GM19023 (cell line): ENCODE results near the gene CHRNA7.
"Not testable (repeated sequence)": the region's sequence is repeated elsewhere in the genome, so short reads cannot be mapped to it uniquely, and the experiment has no call there.

ENCODE experiments used
- ATAC-seq: cut with Tn5 transposase; IDR thresholded peaks from one replicate; pipeline ENCODE4 v1.9.1; 2021; ENCODE audit warnings: mild to moderate bottlenecking, moderate library complexity; ENCODE audit not compliant: unreplicated experiment

Gene CHRNA7

DNA sequence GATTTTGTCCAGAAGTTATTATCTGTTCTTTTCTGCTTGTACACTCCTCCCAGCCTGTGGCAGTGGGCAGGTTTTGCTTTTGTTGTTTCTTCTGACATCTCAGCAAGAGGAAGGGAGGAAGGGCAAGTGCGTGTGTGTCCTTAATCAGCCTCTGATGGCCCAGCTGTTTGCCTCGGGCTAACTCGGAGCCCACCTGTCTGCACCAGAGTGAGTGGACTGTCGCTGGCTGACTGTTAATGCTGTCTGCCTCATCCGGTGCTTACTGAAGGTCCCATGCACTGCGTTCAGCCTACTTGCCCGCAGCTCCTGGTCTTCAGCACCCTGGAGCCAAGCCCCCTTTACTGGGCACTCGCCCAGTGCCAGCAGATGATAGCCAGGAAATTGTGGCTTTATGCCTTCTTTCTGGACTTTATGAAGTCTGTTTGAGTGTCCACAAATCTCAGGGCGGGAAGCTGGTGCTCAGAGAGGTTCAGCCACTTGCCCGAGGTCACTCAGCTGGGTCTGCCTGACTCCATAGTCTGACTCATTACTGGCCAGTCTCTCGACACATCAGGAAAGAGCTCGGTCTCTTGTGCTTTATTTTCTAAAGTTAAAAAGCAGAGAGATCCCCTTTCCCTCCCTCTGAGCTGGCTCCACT lies 89.5 kb downstream of the CHRNA7 start:
- ATAC-seq = no peak

DNA sequence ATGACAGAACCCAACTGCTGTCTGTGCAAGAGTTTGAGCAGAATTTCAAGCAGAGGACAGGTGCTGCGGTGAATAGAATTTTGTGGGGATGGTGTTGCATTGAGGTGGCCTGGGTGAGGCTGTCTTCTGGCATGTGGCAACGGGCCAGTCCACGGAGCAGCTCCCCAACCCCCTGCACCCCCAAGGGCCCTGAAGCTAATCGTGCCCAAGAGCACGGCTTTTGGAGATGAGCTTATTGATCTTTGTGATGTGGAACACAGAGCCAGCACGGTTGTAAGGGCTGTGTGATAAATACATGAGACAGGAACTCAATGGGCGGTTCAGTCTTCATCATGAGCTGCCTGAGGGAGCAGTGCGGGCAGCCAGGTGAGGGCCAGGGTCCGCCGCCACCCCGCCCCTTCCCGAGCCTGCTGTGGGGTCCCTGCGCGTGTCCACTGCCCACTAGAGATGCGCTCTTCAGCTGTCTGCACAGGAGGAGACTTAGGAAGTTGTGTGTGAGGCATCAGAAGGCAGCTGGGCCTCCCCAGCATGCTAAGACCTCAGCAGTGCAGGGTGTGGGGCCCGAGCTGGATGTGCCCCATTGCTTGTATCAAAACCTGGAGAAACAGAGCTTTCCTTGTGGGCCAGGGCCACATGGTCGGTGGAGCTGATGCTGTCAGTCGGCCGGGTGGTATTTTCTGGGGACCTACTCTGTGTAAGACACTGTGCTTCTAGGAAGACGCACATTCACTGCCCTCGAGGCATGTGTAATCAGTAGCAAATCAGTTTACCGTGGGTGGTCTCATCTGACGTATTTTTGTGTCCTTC lies 90.5 kb downstream of the CHRNA7 start:
- ATAC-seq = no peak

DNA sequence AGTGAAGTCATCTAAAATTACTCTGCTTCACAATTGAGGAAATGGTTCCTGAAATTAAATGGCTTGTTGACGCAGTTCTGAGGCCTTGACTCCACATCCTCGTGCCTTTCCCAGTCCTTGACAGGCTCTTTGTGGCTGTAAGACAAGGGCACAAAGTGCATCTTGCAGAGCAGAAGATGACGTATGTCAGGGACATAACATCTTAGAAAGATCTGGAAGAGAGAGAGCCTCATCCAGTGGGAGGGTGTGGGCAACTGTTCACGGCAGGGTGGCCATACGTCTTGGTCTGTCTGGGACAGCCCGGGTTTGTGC lies 91.0 kb downstream of the CHRNA7 start:
- no peak for ATAC-seq

DNA sequence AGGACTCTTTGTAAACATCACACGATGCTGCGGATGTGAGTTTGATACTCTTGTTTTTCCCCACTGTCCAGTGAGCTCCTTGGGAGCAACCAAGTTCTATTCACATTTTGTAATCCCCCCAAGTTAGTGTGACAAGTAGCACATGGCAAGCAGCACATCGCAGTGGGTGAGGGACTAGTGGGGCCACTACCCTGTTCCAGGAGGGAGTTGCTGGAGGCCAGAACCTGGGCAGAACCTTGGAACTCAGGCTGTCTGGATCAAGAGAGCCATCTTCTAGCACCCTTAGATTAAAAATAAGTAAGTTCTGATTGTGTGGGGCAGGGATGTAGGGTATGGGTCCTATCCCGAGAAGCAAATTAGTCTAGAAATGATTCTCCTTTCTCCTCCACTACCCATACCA lies 91.7 kb downstream of the CHRNA7 start:
- ATAC-seq = no peak

DNA sequence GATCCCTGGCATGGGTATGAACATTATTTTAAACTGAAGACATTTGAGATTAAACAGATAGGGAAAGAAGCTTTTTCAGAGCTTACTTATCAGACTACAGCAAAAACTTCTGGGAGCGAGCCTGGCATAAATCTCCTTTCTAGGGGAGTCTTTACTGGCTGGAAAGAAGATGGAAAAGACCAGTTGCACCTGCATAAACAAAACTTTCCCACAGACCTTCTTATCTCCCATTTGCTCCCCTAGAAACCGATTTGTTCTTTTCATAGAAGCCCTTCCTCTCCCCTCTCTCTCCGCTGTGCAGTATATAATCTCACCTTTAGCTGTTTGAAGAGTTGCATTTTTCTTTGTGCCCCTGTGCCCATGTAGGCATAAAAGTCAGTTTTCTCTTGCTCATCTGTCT lies 93.2 kb downstream of the CHRNA7 start:
- no peak for ATAC-seq

DNA sequence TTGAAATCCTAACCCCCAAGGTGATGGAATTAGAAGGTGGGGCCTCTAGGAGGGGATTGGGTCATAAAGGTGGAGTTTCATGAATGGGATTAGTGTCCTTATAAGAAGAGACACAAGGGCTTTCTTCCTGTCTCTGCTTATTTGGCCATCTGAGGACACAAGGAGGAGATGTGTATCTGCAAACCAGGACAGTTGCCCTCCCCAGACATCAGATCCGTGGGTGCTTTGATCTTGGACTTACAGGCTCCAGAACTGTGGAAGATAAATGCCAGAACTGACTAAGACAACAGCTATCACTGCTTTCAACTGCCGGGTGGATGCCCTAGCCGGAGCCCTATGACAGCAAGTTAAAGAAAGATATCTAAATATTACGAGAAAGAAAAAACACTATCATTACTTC lies 94.4 kb downstream of the CHRNA7 start:
- ATAC-seq = no peak

DNA sequence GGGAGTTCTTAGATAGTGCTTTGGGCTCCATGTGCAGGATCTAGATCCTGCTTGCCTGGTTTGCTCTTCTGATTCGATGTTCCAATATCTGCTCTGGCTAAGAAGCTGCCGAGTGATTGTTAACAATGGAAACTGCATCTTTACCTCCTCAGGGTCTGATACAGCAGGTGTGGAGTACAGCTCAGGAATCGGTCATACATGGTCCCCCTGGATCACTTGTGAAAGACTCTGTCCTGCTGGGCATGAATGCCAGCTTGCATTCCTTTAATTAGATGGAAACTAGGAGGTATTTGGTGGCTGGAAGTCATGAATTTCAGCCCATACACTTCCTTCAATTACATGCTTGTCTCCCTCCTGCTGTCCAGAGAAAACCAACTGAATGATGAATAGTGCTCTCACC lies 95.3 kb downstream of the CHRNA7 start:
- ATAC-seq = no peak

DNA sequence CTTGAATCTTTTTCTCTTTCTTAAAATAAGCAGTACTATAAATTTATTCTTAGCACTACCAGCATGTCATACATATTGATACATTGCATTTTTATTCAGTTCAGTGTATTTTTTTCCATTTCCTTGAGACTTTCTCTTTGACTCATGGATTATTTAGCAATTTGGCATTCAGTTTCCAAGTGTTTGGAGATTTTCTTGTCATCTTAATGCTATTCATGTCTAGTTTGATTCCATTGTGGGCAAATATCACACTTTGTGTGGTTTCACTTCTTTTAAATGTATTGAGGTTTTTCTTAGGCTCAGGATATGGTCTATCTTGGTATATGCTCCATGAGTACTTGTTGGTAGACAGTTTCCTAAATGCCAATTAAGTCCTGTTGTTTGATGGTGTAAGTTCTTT lies 99.5 kb downstream of the CHRNA7 start:
- no peak for ATAC-seq

DNA sequence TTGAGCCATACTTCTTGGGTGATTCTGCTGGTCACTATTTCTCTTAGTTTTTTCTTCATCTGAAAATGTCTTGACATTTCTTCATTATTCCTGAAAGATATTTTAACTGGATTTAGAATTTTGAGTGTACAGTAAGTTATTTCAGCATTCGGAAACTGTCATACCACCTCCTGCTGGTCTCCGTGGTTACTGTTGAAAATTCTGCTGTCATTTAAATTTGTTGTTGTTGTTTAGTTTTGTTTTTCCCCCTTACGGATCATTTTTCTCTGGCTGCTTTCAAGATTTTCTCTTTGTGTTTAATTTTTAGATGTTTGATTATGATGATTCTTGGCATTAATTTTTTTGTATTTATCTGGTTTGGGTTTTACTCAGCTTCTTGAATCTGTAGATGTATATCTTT lies 100.5 kb downstream of the CHRNA7 start:
- ATAC-seq = no peak

DNA sequence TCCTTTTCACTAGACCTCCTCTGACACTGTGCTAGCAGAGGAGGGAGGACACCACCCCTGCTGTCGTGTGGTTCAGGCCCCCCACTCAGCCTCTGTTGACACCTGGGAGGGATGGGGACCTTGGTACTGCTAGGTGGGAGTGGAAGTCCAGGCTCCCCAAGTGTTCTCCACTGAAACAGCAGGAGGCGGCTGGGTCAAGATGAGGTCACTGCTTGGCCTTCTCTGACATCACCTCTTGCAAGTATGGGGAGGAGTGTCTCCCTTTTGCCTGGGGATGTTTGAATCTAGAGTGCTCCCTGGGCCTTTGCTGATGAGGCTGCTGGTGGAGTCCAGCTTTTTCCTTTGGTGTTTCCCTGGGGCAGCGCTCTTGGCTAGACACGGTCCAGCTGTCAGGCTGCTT lies 101.5 kb downstream of the CHRNA7 start:
- ATAC-seq = no peak

DNA sequence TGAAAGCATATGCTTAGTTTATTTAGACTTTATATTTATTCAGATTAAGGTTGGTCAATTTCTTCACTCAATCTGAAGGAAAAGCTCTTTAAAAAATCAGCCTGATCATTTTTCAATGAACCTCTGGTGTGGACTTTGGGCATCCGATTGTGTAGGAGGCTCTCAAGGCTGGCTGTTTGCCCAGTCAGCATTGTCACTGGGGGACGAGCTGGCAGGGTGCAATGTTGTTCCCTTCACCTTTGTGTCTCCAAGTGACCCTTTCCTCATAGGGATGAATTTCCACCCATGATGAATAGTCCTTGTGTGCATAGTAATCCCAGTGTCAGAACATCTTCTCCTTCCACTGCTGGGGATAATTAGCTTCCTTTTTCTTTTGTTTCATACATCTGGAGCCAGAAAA lies 102.5 kb downstream of the CHRNA7 start:
- ATAC-seq = no peak

DNA sequence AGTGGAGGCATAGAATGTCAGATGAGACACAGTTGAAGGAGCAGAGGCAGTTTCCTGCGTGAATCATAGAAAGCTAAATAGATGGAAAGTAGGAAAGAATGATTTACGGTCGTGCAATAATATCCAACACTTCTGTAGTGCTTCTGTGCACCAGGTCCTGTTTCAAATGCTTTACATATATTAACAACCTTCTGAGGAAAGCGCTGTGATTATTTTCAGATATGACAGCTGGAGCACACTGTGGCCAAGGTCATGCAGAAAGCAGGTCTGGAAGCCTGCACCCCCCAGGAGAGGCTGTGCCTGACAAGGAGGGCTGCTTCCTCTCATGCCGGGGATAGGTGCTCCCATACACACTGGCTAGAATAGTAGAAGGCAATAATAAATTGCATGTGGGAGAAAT lies 104.5 kb downstream of the CHRNA7 start:
- no peak for ATAC-seq

DNA sequence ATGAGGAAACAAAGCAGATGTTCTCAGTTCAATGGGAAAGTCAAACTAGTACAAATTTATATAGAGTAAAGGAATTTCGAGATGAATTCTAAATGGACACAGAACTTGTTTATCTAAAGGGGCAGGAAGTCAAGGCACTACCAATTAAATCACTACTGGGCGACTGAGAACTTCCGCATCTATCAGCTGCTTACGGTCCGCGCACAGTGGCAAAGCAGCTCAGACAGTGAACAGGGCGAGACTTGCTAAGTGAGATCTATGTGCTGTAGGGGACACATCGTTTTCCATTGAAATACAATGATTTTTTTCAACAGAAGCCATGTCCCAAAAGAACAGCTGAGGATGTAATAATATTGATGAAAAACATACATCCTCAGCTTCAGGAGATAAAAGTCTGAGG lies 105.0 kb downstream of the CHRNA7 start:
- ATAC-seq = no peak

DNA sequence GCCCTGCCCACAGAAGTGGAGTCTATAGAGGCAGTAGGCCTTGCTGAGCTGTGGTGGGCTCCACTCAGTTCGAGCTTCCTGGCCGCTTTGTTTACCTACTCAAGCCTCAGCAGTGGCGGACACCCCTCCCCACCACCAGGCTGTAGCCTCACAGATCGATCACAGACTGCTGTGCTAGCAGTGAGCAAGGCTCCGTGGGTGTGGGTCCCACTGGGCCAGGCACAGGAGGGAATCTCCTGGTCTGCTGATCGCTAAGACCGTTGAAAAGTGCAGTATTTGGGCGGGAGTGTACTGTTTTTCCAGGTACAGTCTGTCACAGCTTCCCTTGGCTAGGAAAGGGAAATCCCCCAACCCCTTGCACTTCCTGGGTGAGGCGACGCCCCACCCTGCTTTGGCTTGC lies 115.2 kb downstream of the CHRNA7 start:
- not testable (repeated sequence) for ATAC-seq

DNA sequence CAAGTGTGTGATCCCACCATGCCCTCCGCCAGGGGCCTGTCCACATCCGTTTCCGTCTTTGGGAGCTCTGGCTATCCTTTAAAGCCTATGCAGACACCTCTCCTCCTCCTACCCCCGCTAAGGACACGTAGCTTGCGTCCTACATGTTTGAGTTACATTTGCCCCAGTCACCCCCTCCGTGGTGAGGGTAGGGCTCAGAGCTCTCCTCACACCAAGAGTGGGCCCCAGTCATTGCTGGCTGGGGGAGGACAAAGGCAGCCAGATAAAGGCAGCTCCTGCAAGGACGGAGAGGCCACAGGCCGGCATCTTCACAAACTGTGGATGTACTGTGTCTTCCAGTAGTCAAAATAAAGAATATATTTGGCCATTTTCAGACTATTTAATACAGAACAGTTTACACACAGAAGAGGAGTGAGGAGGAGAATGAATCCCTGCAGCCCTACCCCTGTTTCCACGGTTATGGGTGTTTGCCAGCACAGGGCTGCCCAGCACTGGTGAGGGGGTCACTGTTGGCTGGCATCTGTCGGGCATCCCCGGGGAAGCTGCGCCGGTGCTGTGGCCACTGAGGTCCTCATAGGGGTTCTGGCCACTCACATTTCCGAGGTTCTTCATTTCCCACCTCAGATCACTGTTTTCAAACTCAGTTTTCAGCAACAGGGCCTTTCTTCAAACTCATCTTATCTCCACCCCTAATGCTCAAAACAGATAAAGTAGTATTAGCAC lies 118.7 kb downstream of the CHRNA7 start:
- no peak for ATAC-seq

DNA sequence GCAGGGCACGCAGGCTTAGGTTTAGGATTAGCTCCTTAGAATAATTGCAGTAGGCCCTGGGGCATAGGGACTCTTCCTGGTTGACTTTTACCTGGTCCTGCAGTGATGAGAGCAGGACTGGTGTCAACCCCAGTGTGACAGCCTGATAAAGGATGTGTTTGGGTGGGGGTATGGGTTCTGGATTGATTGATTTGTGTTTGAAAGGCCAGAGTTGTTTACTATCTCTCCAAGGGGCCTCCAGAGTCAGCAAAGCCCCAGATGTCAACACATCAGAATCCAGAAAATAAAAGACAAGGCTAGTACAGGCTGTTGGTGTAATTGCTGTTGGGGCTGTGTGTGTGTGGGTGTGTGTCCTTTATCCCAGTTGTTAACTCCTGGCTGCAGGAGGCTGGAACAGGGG lies 122.3 kb downstream of the CHRNA7 start:
- ATAC-seq = no peak

DNA sequence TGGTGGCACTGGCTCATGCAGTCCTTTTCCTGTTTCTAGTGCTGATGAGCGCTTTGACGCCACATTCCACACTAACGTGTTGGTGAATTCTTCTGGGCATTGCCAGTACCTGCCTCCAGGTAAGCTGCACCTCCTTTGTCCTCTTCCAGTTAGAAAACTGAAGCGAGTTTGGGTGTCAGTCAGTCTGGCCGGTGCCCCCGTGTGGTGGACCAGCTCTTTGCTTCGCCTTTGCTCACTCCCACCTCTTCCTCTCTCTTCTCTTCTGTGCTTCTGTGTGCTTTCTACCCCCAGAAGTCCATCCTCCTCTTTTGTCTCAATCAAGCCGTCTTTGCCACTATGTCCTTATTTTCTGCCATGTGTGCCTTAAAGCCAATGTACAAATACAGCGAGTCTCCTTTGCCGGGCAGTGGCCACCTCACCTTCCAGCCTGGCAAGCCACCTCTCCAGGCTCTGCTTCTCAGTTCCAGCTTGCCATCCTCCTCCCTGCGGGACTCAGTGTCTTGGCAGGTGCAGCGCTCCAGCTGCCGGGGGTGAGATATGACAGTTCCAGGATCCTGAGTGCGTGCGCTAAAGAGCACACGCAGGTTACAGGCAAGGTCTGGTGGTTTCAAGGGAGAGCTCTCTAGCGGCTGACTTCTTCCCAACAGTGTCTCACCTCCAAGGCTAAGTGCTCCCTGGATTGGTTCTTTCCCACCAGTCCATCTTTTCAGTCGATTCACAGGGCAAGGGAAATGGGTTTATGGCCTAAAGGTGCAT lies 123.7 kb downstream of the CHRNA7 start:
- ATAC-seq = not testable (repeated sequence)

DNA sequence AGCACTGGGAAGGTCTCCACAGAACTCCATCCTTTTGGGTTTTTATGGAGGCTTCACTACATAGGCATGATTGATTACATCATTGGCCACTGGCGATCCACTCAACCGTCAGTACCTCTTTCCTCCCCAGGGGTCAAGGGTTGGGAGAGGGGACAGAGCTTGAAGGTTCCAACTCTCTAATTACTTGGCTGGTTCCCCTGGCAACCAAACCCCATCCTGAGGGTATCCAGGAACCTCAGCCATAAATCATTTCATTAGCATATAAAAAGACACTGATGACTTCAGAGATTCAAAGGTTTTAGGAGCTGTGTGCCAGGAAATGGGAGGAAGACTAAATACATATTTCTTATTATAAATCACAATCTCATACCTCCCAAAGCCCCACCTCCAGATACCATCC lies 131.8 kb downstream of the CHRNA7 start:
- ATAC-seq = not testable (repeated sequence)

DNA sequence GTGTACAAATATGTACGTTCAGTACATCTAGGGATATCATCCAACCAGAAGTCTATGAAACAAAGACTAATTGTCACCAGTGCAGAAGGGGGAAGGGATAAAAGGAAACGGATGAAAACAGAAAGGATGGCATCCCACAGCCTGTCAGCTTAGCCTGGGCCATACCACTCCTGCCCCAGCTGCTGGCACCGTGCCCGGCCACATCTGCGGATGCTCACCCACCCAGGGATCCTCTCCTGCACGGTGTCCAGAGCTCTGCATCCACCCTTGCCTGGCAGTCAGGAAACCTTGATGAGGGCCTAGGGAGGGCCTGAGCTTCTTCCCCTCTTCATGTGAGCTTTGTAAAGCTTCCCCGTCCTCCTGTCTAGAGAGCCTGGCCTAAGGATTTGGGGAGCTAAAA lies 133.8 kb downstream of the CHRNA7 start:
- not testable (repeated sequence) for ATAC-seq

DNA sequence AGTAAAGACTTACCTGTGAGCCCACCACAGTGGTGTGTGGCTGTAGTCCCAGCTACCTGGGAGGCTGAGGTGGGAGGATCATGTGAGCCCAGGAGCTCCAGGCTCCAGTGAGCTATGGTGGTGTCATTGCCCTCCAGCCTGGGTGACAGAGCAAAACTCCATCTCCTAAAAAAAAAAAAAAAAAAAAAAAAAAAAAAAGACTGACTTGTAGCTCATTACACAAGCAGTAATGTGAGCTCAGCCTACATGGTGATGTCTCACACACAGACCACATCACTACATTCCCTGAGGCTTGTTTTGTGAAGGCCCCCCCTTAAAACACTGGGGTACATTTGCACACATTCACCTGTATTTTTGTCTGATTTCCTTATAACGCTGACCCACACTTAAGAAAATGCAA lies 134.4 kb downstream of the CHRNA7 start:
- not testable (repeated sequence) for ATAC-seq

DNA sequence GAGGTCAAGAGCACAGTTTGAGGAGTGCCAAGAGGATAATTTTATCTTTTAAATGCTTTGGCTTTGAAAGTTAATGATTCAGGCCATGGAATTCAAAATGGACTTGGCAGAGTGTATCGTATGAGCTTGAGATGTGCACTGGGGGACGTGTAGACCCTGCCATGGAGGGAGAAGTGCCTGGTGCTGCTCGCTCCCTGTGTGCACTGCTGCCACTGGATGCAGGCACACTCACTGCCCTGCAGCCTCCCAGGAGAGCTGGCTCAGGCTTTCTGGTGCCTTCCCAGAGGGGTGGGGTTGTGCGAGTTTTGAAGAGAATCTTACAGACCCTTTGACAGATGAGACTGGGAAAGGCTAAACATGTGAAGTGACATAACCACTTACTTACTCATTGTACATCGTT lies 135.5 kb downstream of the CHRNA7 start:
- ATAC-seq = not testable (repeated sequence)
